Dedifferentiated amniotic fluid mesenchymal stem cell (primary cell): Measurements from ENCODE around the gene LYSET.
A peak's percentile ranks its signal among the peaks of the same experiment; 100 is the strongest.
"Not testable (repeated sequence)": the region's sequence is repeated elsewhere in the genome, so short reads cannot be mapped to it uniquely, and the experiment has no call there.

Experiments used
- DNase-seq: peaks from one replicate; pipeline ENCODE4 v3.0.0-alpha.2; 2016; ENCODE audit errors: extremely low spot score

LYSET gene

GRCh38 chr14:93168610-93169009 is 16.5 kb upstream of the LYSET start:
- not testable (repeated sequence) for DNase-seq

DNA sequence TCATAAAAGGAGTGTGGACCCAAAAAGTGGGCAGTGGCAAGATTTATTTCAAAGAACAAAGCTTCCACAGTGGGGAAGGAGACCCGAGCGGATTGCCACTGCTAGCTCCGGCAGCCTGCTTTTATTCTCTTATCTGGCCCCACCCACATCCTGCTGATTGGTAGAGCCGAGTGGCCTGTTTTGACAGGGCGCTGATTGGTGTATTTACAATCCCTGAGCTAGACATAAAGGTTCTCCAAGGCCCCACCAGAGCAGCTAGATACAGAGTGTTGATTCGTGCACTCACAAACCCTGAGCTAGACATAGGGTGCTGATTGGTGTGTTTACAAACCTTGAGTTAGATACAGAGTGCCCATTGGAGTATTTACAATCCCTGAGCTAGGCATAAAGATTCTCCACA is 15.5 kb upstream of the LYSET start:
- not testable (repeated sequence) for DNase-seq

DNA sequence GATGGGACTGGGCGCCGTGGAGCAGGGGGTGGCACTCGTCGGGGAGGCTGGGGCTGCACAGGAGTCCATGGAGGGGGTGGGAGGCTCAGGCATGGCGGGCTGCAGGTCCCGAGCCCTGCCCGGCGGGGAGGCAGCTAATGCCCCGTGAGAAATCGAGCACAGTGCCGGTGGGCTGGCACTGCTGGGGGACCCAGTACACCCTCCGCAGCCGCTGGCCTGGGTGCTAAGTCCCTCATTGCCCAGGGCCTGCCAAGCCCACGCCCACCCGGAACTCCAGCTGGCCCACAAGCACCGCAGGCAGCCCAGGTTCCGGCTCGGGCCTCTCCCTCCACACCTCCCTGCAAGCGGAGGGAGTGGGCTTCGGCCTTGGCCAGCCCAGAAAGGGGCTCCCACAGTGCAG is 15.0 kb upstream of the LYSET start:
- DNase-seq, result not testable (repeated sequence)

- DNase-seq, result no peak
These were observed 13.7 kb upstream of the LYSET start for GRCh38 chr14:93171376-93171775.

DNA sequence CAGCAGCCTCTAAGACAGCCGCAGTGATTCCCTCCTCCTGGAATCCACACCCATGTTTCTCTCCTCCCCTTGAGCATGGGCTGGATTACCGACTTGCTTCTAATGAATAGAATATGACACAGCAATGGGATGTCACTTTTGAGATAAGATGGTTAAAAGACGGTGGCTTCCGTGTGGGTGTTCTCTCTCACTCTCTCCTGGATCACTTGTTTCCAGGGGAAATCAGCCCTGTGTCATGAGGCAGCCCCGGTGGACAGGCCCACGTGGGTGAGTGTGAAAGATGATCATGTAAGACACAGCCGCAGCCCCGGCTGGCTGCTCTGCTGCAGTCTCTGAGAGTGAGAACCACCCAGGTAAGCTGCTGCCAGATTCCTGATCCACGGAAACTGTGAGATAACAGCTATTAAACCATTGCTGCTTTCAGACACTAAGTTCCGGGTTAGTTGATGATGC is 11.1 kb upstream of the LYSET start:
- no peak for DNase-seq

DNA sequence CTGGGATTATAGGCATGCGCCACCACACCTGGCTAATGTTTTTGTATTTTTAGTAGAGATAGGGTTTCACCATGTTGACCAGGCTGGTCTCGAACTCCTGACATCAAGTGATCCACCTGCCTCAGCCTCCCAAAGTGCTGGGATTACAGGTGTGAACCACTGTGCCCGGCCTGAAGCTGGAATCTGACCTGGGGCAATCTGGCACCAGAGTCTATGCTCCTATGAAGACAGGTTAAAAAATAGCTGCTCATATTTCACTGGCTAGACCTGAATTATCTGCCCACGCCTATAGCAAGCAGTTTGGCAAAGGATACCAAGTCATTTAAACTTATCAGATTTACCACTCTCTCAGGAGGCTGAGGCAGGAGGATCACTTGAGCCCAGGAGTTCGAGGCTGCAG is 10.4 kb upstream of the LYSET start:
- DNase-seq, result not testable (repeated sequence)

- DNase-seq, result no peak
These were observed 9.6 kb upstream of the LYSET start for GRCh38 chr14:93175492-93175891.

GRCh38 chr14:93183596-93184317 is 1.4 kb upstream of the LYSET start:
- DNase-seq, result no peak

- no peak for DNase-seq
These were observed 218 bp downstream of the LYSET start for GRCh38 chr14:93185349-93185720.

- no peak for DNase-seq
These were observed 1.3 kb downstream of the LYSET start for GRCh38 chr14:93186466-93186865.

DNA sequence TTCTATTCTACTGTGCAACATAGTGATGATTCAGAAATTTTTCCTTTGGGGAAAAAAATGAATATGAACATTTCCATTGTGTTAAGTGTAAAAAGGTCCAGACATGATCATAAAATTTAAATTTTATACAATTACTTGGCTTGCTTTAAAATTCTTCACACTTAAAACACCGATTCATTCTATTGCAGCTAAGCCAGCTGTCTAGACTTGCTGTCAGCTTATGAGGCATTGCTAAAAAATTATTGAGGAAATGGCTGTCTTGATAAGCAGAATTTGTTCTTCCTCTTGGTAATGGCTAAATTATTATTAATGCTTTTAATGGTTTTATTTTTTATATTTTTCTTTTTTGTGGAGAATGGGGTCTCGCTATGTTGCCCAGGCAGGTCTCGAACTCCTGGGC is 1.8 kb downstream of the LYSET start:
- DNase-seq, result no peak

- no peak for DNase-seq
These were observed 10.3 kb downstream of the LYSET start for GRCh38 chr14:93195316-93195999.

DNA sequence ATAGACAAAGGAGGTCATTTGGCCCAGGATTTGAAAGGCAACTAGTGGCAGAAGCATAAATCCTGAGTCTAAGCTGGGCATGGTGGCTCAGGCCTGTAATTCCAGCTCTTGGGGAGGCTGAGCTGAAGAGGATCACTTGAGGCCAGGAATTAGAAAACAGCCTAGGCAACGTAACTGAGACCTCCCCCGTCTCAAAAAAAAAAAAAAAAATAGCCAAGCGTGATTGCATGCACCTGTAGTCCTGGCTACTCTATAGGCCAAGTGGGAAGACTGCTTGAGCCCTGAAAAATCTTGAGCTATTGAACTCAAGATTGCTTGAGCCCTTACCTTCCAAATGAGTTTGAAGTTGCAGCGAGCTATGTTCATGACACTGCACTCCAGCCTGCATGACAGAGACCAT is 13.9 kb downstream of the LYSET start:
- no peak for DNase-seq

- no peak for DNase-seq
These were observed 15.4 kb downstream of the LYSET start for GRCh38 chr14:93200553-93200952.

GRCh38 chr14:93201155-93201704 is 16.1 kb downstream of the LYSET start:
- no peak for DNase-seq

DNA sequence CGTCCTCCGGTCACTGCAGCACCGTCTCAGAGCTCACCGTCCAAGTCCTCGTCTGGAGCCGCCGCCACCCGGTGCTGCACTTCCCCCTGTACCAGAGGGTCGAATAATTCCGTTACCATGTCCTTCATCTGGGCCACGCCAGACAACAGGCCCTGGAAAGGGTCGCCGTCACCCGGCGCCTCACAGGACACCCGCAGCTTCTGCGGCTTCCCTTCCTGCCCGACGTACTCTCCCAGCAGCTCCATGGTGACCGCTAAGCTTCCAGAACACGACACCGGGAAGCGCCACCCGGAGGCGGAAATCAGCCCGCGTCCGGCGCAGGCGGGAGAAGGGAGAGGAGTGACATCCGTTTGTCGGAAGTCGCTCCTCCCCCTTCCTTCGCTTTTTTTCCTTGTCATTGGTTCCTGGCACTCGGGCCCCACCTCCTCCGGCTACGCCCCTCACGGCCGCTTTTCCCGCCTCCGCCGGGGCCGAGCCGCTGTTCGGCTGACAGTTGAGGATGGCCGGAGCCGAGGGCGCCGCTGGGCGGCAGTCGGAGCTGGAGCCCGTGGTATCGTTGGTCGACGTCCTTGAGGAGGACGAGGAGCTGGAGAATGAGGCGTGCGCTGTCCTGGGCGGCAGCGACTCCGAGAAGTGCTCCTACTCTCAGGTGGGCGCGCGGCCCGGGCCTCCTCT is 21.8 kb downstream of the LYSET start, which contains the start of the genes GON7 and UBR7:
Gene GON7 (minus strand): TSS at position 273 of the 675 bp plus-strand sequence. CDS start 28 bp downstream, at position 245.
Gene UBR7 (plus strand): TSS at position 464 of the 675 bp plus-strand sequence. CDS start 36 bp downstream, at position 500.
- DNase-seq, result peak; percentile 97

- peak; percentile 23 for DNase-seq
These were observed 22.6 kb downstream of the LYSET start for GRCh38 chr14:93207468-93208308.

GRCh38 chr14:93212432-93212831 is 27.3 kb downstream of the LYSET start:
- DNase-seq, result no peak

GRCh38 chr14:93214598-93214997 is 29.5 kb downstream of the LYSET start:
- no peak for DNase-seq

DNA sequence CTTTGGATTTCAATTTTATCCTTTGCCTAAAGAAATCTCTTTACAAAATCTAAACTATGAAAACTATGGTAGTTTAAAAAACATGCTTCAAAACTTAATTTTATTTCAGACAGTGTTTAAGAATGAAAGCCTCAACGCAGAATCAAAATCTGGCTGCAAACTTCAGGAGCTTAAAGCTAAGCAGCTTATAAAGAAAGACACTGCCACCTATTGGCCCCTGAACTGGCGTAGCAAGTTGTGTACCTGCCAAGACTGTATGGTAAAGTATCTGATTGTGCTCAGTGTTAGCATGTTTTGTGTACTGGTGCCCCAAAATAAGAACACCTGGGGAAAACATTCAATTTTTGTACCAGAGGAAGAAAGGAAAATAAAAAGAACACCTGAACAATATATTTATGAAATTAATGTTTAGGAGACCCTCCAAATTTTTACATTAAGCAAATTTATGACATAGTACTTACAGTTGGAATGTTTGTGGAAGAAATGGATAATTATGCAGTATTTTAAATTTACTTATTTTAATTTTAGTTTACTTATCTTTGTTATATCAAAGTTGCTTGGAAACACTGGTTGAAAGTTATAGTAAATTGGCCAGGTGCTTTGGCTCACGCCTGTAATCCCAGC is 34.1 kb downstream of the LYSET start:
- DNase-seq, result no peak

- DNase-seq, result no peak
These were observed 35.4 kb downstream of the LYSET start for GRCh38 chr14:93220509-93220908.
